Panc1 (cell line): ENCODE data around the gene TMEM14B. TPM values are rescaled to one million over a fixed set of nuclear protein-coding genes. Genes with fewer than 3 reads are reported as not detected.
A peak's percentile ranks its signal among the peaks of the same experiment; 100 is the strongest.

ENCODE experiments used
- ATAC-seq: fragments of 200-7000 bp; cut with Tn5 transposase; 2 replicates; pipeline ENCODE4 v1.9.1; 2020; ENCODE audit warnings: mild to moderate bottlenecking, moderate library complexity
- BruUV-seq: library from RNA; stranded (reverse); fragments of 400-500 nt; replicated peaks from 2 replicates; lab custom pipeline; 2021; lab: Mats Ljungman, UMichigan
- CTCF ChIA-PET: fragments of 300-600 bp; sonication (Branson Sonifier 250); formaldehyde crosslinking; loops from one replicate; lab custom pipeline; 2022; ENCODE audit warnings: antibody characterized with exemption; lab: Charles Lee
- POLR2A ChIA-PET: fragments of 300-600 bp; sonication (Branson Sonifier 250); formaldehyde crosslinking; loops from one replicate; lab custom pipeline; 2022; ENCODE audit warnings: antibody characterized with exemption; lab: Charles Lee
- DNase-seq: peaks from one replicate; pipeline ENCODE4 v3.0.0-alpha.2; 2010; ENCODE audit warnings: low read depth, low spot score
- H3K27ac ChIP-seq: 2 replicates; pipeline ENCODE4 v1.5.1; 2011; ENCODE audit warnings: mild to moderate bottlenecking, low read length, inconsistent platforms
- H3K27me3 ChIP-seq: fragments of 200-500 bp; sonication (Bioruptor generic); 2 replicates; pipeline ENCODE4 v1.6.0; 2014; ENCODE audit warnings: low read length, inconsistent platforms; ENCODE audit not compliant: control insufficient read depth, insufficient read depth
- H3K36me3 ChIP-seq: fragments of 200-500 bp; sonication (Bioruptor generic); 2 replicates; pipeline ENCODE4 v1.5.1; 2014; ENCODE audit warnings: inconsistent platforms, mild to moderate bottlenecking, low read length, moderate library complexity; ENCODE audit not compliant: control insufficient read depth, insufficient read depth
- H3K4me1 ChIP-seq: 2 replicates; pipeline ENCODE4 v1.5.1; 2011; ENCODE audit warnings: inconsistent platforms, mild to moderate bottlenecking, low read length, moderate library complexity; ENCODE audit not compliant: control insufficient read depth, insufficient read depth
- H3K4me3 ChIP-seq, 2 experiments: 2 replicates each; pipeline ENCODE4 v1.5.1; 2011 to 2012; ENCODE audit warnings: low read depth in 2 of 2, low read length in 2 of 2, mild to moderate bottlenecking in 2 of 2, inconsistent platforms in 1 of 2, moderate library complexity in 1 of 2
- H3K9me3 ChIP-seq: fragments of 200-500 bp; sonication (Bioruptor generic); 2 replicates; pipeline ENCODE4 v1.5.1; 2014; ENCODE audit warnings: low read depth, mild to moderate bottlenecking, inconsistent platforms, low read length, moderate library complexity; ENCODE audit not compliant: control insufficient read depth, insufficient read depth
- POLR2AphosphoS5 ChIP-seq: IDR thresholded peaks from 2 replicates; pipeline ENCODE4 v1.6.1; 2012; ENCODE audit warnings: mild to moderate bottlenecking, low read depth, low read length, moderate library complexity
- SIN3A ChIP-seq: IDR thresholded peaks from 2 replicates; pipeline ENCODE4 v1.6.1; 2012; ENCODE audit warnings: low read depth, mild to moderate bottlenecking, low read length, moderate library complexity, borderline replicate concordance; ENCODE audit not compliant: insufficient read depth
- TCF7L2 ChIP-seq: IDR thresholded peaks from 2 replicates; pipeline ENCODE4 v1.6.1; 2011; ENCODE audit warnings: mild to moderate bottlenecking, low read depth, low read length, inconsistent platforms
- in situ Hi-C: cut with HindIII; loops from 2 replicates; pipeline ENCODE4 v1.10.0; 2016; ENCODE audit warnings: low sequenced_read_pairs, low pct_unique_long_range_greater_than_20kb
- intact Hi-C: fragments of 100-400 bp; cut with micrococcal nuclease; formaldehyde crosslinking; loops from one replicate; pipeline ENCODE4 v1.10.0; 2022; ENCODE audit not compliant: unreplicated experiment
- total RNA-seq: library from RNA; stranded (reverse); gene quantifications from one replicate; pipeline ENCODE4 v1.2.1, GENCODE V29; 2021; ENCODE audit not compliant: unreplicated experiment
- TF ChIP-seq, protein P1 (sequence below): fragments of 450-650 bp; IDR thresholded peaks from 2 replicates; pipeline ENCODE4 v1.5.1; 2017; ENCODE audit warnings: mild to moderate bottlenecking
- TF ChIP-seq, protein P2 (sequence below), 2 experiments: IDR thresholded peaks; 2 replicates each; pipeline ENCODE4 v1.6.1; 2011 to 2012; ENCODE audit warnings: low read depth in 2 of 2, control low read depth in 1 of 2, low read length in 1 of 2, mild to moderate bottlenecking in 1 of 2, moderate library complexity in 1 of 2; ENCODE audit not compliant: insufficient read depth in 1 of 2

The TMEM14B gene
- total RNA-seq, 1 experiment from 2014 or later: 180 TPM

GRCh38 chr6:10725716-10726115 lies 21.9 kb upstream of the TMEM14B start:
- H3K36me3 ChIP-seq: peaks cover 5% of the 10 kb centered on the region; the same call in 1 of the 2 replicates
- H3K4me1 ChIP-seq: peaks cover 18% of the 10 kb centered on the region
- H3K4me3 ChIP-seq: no peak overlapping the region
- ChIA-PET POLR2A (interaction anchor here (0.6 kb wide), 2 partner anchors 13 to 195 kb away, joined by 3 to 9 read pairs; no protein-coding TSS in a partner anchor), CTCF (no interaction called here)
- peak overlapping the region; percentile 55; the same call in 1 of the 2 replicates for H3K27ac ChIP-seq
- intact Hi-C loops: no loop called here
- ATAC-seq: no peak
- H3K27me3 ChIP-seq: no peaks in the 10 kb centered on the region
- no peaks in the 10 kb centered on the region for H3K9me3 ChIP-seq
- in situ Hi-C loops: no loop called here
- DNase-seq: no peak
- BruUV-seq: no TSS peak
- TF ChIP-seq, protein P1, sequence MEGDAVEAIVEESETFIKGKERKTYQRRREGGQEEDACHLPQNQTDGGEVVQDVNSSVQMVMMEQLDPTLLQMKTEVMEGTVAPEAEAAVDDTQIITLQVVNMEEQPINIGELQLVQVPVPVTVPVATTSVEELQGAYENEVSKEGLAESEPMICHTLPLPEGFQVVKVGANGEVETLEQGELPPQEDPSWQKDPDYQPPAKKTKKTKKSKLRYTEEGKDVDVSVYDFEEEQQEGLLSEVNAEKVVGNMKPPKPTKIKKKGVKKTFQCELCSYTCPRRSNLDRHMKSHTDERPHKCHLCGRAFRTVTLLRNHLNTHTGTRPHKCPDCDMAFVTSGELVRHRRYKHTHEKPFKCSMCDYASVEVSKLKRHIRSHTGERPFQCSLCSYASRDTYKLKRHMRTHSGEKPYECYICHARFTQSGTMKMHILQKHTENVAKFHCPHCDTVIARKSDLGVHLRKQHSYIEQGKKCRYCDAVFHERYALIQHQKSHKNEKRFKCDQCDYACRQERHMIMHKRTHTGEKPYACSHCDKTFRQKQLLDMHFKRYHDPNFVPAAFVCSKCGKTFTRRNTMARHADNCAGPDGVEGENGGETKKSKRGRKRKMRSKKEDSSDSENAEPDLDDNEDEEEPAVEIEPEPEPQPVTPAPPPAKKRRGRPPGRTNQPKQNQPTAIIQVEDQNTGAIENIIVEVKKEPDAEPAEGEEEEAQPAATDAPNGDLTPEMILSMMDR: no peak
- TF ChIP-seq, protein P2, sequence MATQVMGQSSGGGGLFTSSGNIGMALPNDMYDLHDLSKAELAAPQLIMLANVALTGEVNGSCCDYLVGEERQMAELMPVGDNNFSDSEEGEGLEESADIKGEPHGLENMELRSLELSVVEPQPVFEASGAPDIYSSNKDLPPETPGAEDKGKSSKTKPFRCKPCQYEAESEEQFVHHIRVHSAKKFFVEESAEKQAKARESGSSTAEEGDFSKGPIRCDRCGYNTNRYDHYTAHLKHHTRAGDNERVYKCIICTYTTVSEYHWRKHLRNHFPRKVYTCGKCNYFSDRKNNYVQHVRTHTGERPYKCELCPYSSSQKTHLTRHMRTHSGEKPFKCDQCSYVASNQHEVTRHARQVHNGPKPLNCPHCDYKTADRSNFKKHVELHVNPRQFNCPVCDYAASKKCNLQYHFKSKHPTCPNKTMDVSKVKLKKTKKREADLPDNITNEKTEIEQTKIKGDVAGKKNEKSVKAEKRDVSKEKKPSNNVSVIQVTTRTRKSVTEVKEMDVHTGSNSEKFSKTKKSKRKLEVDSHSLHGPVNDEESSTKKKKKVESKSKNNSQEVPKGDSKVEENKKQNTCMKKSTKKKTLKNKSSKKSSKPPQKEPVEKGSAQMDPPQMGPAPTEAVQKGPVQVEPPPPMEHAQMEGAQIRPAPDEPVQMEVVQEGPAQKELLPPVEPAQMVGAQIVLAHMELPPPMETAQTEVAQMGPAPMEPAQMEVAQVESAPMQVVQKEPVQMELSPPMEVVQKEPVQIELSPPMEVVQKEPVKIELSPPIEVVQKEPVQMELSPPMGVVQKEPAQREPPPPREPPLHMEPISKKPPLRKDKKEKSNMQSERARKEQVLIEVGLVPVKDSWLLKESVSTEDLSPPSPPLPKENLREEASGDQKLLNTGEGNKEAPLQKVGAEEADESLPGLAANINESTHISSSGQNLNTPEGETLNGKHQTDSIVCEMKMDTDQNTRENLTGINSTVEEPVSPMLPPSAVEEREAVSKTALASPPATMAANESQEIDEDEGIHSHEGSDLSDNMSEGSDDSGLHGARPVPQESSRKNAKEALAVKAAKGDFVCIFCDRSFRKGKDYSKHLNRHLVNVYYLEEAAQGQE (IDR thresholded peaks at IDR 0.05; ENCODE audit: insufficient read depth in 1 of 2, low read depth in 2 of 2, low read length in 1 of 2): no peak
- TF ChIP-seq TCF7L2 (no peak), SIN3A (no peak), POLR2AphosphoS5 (no peak)

GRCh38 chr6:10730254-10730653 lies 17.4 kb upstream of the TMEM14B start:
- Histone ChIP-seq H3K4me3 (no peak overlapping the region), H3K36me3 (peaks cover 5% of the 10 kb centered on the region; the same call in 1 of the 2 replicates), H3K9me3 (no peaks in the 10 kb centered on the region), H3K4me1 (peaks cover 20% of the 10 kb centered on the region), H3K27me3 (no peaks in the 10 kb centered on the region), H3K27ac (peak overlapping the region; percentile 64)
- intact Hi-C loops (no loop called here), in situ Hi-C loops (no loop called here)
- TF ChIP-seq SIN3A (no peak), POLR2AphosphoS5 (no peak)
- TF ChIP-seq, protein P1: no peak
- no TSS peak for BruUV-seq
- CTCF ChIA-PET: no interaction called here
- POLR2A ChIA-PET: no interaction called here
- DNase-seq (no peak), ATAC-seq (no peak)
